SK-N-MC (cell line): ENCODE measurements around the gene FSD2.
"Not testable (repeated sequence)": the region's sequence is repeated elsewhere in the genome, so short reads cannot be mapped to it uniquely, and the experiment has no call there.

Experiments used
- DNase-seq: peaks from one replicate; pipeline ENCODE4 v3.0.0-alpha.2; 2011; ENCODE audit warnings: low read depth, low spot score
- H3K27ac ChIP-seq: fragments of 200-600 bp; sonication (generic); 2 replicates; pipeline ENCODE4 v1.5.1; 2016; ENCODE audit warnings: mixed run types
- H3K36me3 ChIP-seq: fragments of 200-600 bp; sonication (generic); 2 replicates; pipeline ENCODE4 v1.6.1; 2017; ENCODE audit warnings: antibody characterized with exemption, low read length, mixed read lengths; ENCODE audit not compliant: insufficient read depth
- H3K4me3 ChIP-seq: fragments of 200-600 bp; sonication (generic); 2 replicates; pipeline ENCODE4 v1.5.1; 2016
- H3K9ac ChIP-seq: fragments of 200-600 bp; sonication (generic); 2 replicates; pipeline ENCODE4 v1.8.0; 2017; ENCODE audit warnings: mixed run types, mixed read lengths; ENCODE audit not compliant: insufficient read length
- H3K9me3 ChIP-seq: fragments of 200-600 bp; sonication (generic); 2 replicates; pipeline ENCODE4 v1.6.1; 2017; ENCODE audit warnings: low read depth, mild to moderate bottlenecking, antibody characterized with exemption, low read length, moderate library complexity, mixed read lengths
- EZH2 ChIP-seq: fragments of 200-600 bp; sonication (generic); IDR thresholded peaks from one replicate; pipeline ENCODE4 v1.6.1; 2017; ENCODE audit warnings: antibody characterized with exemption
- FOXP2 ChIP-seq: optimal IDR thresholded peaks from 2 replicates; pipeline ENCODE3; 2011; ENCODE audit warnings: mild to moderate bottlenecking, moderate library complexity; ENCODE audit not compliant: insufficient read depth; ENCODE audit errors: extremely low read length, control extremely low read depth
- POLR2AphosphoS5 ChIP-seq: IDR thresholded peaks from 2 replicates; pipeline ENCODE4 v1.6.1; 2012; ENCODE audit warnings: mild to moderate bottlenecking, low read depth, low read length, borderline replicate concordance

Gene FSD2

GRCh38 chr15:82789491-82789890, 16.4 kb downstream of the FSD2 start:
- Histone ChIP-seq H3K4me3 (no peak overlapping the region), H3K27ac (no peak overlapping the region), H3K36me3 (no peaks in the 10 kb centered on the region), H3K9ac (no peak overlapping the region), H3K9me3 (no peaks in the 10 kb centered on the region)
- no peak for TF ChIP-seq POLR2AphosphoS5
- DNase-seq, result no peak

- Histone ChIP-seq H3K4me3 (no peak overlapping the region), H3K36me3 (no peaks in the 10 kb centered on the region), H3K9me3 (no peaks in the 10 kb centered on the region), H3K9ac (no peak overlapping the region), H3K27ac (no peak overlapping the region)
- no peak for DNase-seq
- TF ChIP-seq FOXP2 (no peak), EZH2 (no peak), POLR2AphosphoS5 (no peak)
Measured at GRCh38 chr15:82788496-82788895, 17.4 kb downstream of the FSD2 start.

- TF ChIP-seq FOXP2 (no peak), EZH2 (no peak)
Measured at GRCh38 chr15:82781349-82781748, 24.5 kb downstream of the FSD2 start.

GRCh38 chr15:82778755-82779154, 27.1 kb downstream of the FSD2 start:
- no peak for DNase-seq
- TF ChIP-seq EZH2 (no peak), FOXP2 (no peak), POLR2AphosphoS5 (no peak)
- Histone ChIP-seq H3K4me3 (no peak overlapping the region), H3K27ac (no peak overlapping the region), H3K36me3 (no peaks in the 10 kb centered on the region), H3K9ac (no peak overlapping the region), H3K9me3 (no peaks in the 10 kb centered on the region)

More at GRCh38 chr15:82781349-82781748, 24.5 kb downstream of the FSD2 start:
- no peak for DNase-seq
- Histone ChIP-seq H3K27ac (no peak overlapping the region), H3K9me3 (no peaks in the 10 kb centered on the region), H3K9ac (no peak overlapping the region), H3K36me3 (no peaks in the 10 kb centered on the region), H3K4me3 (no peak overlapping the region)

- Histone ChIP-seq H3K36me3 (no peaks in the 10 kb centered on the region), H3K9ac (no peak overlapping the region), H3K9me3 (no peaks in the 10 kb centered on the region), H3K4me3 (no peak overlapping the region), H3K27ac (no peak overlapping the region)
- no peak for DNase-seq
- no peak for TF ChIP-seq EZH2
- no peak for TF ChIP-seq FOXP2
- no peak for TF ChIP-seq POLR2AphosphoS5
Measured at GRCh38 chr15:82774496-82774895, 31.4 kb downstream of the FSD2 start.

GRCh38 chr15:82771789-82772607, 33.9 kb downstream of the FSD2 start:
- no peaks in the 10 kb centered on the region; the same call in 1 of the 2 replicates for H3K36me3 ChIP-seq
- DNase-seq, result no peak
- H3K4me3 ChIP-seq, result no peak overlapping the region
- no peak for TF ChIP-seq EZH2
- no peak for TF ChIP-seq POLR2AphosphoS5
- no peaks in the 10 kb centered on the region for H3K9me3 ChIP-seq
- no peak overlapping the region for H3K27ac ChIP-seq
- no peak overlapping the region for H3K9ac ChIP-seq

GRCh38 chr15:82768414-82769054, 37.3 kb downstream of the FSD2 start:
- H3K9me3 ChIP-seq, result no peaks in the 10 kb centered on the region
- H3K9ac ChIP-seq, result no peak overlapping the region
- TF ChIP-seq FOXP2 (no peak), POLR2AphosphoS5 (no peak), EZH2 (no peak)
- H3K27ac ChIP-seq, result no peak overlapping the region
- H3K4me3 ChIP-seq, result no peak overlapping the region
- no peaks in the 10 kb centered on the region; the same call in 1 of the 2 replicates for H3K36me3 ChIP-seq
- no peak for DNase-seq

- Histone ChIP-seq H3K9me3 (no peaks in the 10 kb centered on the region), H3K9ac (no peak overlapping the region), H3K36me3 (no peaks in the 10 kb centered on the region; the same call in 1 of the 2 replicates), H3K4me3 (no peak overlapping the region), H3K27ac (no peak overlapping the region)
- TF ChIP-seq POLR2AphosphoS5 (no peak), EZH2 (no peak), FOXP2 (no peak)
- no peak for DNase-seq
Measured at GRCh38 chr15:82767163-82767829, 38.6 kb downstream of the FSD2 start.

- H3K9ac ChIP-seq, H3K9me3 ChIP-seq, H3K4me3 ChIP-seq, DNase-seq, H3K36me3 ChIP-seq, H3K27ac ChIP-seq: not testable (repeated sequence)
Measured at GRCh38 chr15:82766201-82766600, 39.7 kb downstream of the FSD2 start.
